HUES6 (cell line): ENCODE measurements around the gene SLC25A30.
"Not testable (repeated sequence)": the region's sequence is repeated elsewhere in the genome, so short reads cannot be mapped to it uniquely, and the experiment has no call there.

ENCODE experiments used
- H3K27ac ChIP-seq: 2 replicates; pipeline ENCODE4 v1.7.0; 2013; ENCODE audit warnings: low read depth, mild to moderate bottlenecking, low read length, inconsistent platforms
- H3K27me3 ChIP-seq: 2 replicates; pipeline ENCODE4 v1.6.1; 2013; ENCODE audit warnings: low read length; ENCODE audit not compliant: control insufficient read depth, insufficient read depth
- H3K36me3 ChIP-seq: 2 replicates; pipeline ENCODE4 v1.6.1; 2013; ENCODE audit warnings: low read length; ENCODE audit not compliant: control insufficient read depth, insufficient read depth
- H3K4me1 ChIP-seq: 2 replicates; pipeline ENCODE4 v1.6.1; 2013; ENCODE audit warnings: low read length; ENCODE audit not compliant: control insufficient read depth, insufficient read depth
- H3K4me3 ChIP-seq: 2 replicates; pipeline ENCODE4 v1.5.1; 2013; ENCODE audit warnings: low read depth, low read length
- H3K9ac ChIP-seq: one replicate; pipeline ENCODE4 v1.6.1; 2013; ENCODE audit warnings: mild to moderate bottlenecking, low read length
- H3K9me3 ChIP-seq: 2 replicates; pipeline ENCODE4 v1.6.1; 2013; ENCODE audit warnings: low read depth, low read length; ENCODE audit not compliant: control insufficient read depth, insufficient read depth

SLC25A30 gene

DNA sequence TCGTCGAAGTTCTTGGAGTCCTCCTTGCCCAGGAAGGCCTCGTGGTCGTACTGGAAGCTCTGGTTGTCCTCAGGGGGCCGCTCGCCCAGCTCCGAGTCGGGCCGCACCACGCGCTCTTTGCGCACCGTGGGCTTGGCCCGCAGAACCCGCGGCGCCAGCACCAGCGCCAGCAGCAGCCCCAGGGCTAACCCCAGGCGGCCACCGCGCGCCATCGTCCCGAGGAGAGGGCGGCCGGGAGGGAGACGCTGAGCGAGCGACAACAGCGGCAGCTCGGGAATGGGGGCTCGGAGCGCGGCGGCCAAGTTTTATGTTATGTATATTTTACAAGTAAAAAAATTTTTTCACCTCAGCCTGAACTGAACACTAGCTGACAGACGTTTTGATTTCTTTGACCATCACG is 27.0 kb downstream of the SLC25A30 start:
- H3K27me3 ChIP-seq: not testable (repeated sequence)

GRCh38 chr13:45390348-45390747 is 27.8 kb downstream of the SLC25A30 start:
- not testable (repeated sequence) for H3K4me3 ChIP-seq, H3K27me3 ChIP-seq, H3K27ac ChIP-seq, H3K36me3 ChIP-seq, H3K9me3 ChIP-seq, H3K9ac ChIP-seq, H3K4me1 ChIP-seq

More for the DNA sequence above, 27.0 kb downstream of the SLC25A30 start:
- H3K4me3 ChIP-seq, H3K9me3 ChIP-seq, H3K4me1 ChIP-seq, H3K9ac ChIP-seq, H3K27ac ChIP-seq: not testable (repeated sequence)
- H3K36me3 ChIP-seq: peaks cover 17% of the 10 kb centered on the region

GRCh38 chr13:45388664-45389063 is 29.5 kb downstream of the SLC25A30 start:
- Histone ChIP-seq H3K27me3 (no peaks in the 10 kb centered on the region), H3K9ac (no peak overlapping the region), H3K27ac (no peak overlapping the region), H3K4me3 (no peak overlapping the region), H3K9me3 (no peaks in the 10 kb centered on the region), H3K36me3 (peaks cover 15% of the 10 kb centered on the region), H3K4me1 (no peaks in the 10 kb centered on the region)

GRCh38 chr13:45386892-45387575 is 31.1 kb downstream of the SLC25A30 start:
- peaks cover 15% of the 10 kb centered on the region for H3K36me3 ChIP-seq
- H3K4me1 ChIP-seq, H3K4me3 ChIP-seq, H3K27me3 ChIP-seq, H3K27ac ChIP-seq, H3K9ac ChIP-seq, H3K9me3 ChIP-seq: not testable (repeated sequence)

GRCh38 chr13:45385907-45386553 is 32.1 kb downstream of the SLC25A30 start:
- H3K4me1 ChIP-seq: no peaks in the 10 kb centered on the region
- no peak overlapping the region for H3K9ac ChIP-seq
- H3K27ac ChIP-seq: no peak overlapping the region
- no peak overlapping the region for H3K4me3 ChIP-seq
- no peaks in the 10 kb centered on the region for H3K27me3 ChIP-seq
- H3K36me3 ChIP-seq: peaks cover 15% of the 10 kb centered on the region
- H3K9me3 ChIP-seq: no peaks in the 10 kb centered on the region

DNA sequence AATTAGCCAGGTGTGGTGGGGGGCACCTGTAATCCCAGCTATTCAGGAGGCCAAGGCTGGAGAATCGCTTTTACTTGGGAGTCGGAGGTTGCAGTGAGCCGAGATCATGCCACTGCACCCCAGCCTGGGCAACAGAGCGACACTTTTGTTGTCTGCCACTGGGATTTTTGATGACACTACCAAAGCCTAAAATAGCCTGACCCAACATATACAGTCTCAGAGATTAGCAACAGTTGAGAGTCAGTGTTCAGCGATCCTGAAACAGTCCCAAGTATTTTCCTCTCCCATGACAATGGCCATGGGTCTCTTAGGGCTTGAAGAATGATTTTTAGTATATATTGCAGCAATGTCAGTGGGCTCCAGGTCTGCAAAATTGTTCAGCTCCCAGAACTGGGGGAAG is 32.9 kb downstream of the SLC25A30 start:
- H3K4me3 ChIP-seq: no peak overlapping the region
- H3K9me3 ChIP-seq: no peaks in the 10 kb centered on the region
- no peak overlapping the region for H3K27ac ChIP-seq
- no peak overlapping the region for H3K9ac ChIP-seq
- no peaks in the 10 kb centered on the region for H3K27me3 ChIP-seq
- peaks cover 13% of the 10 kb centered on the region for H3K36me3 ChIP-seq
- H3K4me1 ChIP-seq: no peaks in the 10 kb centered on the region

GRCh38 chr13:45384474-45385174 is 33.5 kb downstream of the SLC25A30 start:
- Histone ChIP-seq H3K4me3 (no peak overlapping the region), H3K9me3 (no peaks in the 10 kb centered on the region)

DNA sequence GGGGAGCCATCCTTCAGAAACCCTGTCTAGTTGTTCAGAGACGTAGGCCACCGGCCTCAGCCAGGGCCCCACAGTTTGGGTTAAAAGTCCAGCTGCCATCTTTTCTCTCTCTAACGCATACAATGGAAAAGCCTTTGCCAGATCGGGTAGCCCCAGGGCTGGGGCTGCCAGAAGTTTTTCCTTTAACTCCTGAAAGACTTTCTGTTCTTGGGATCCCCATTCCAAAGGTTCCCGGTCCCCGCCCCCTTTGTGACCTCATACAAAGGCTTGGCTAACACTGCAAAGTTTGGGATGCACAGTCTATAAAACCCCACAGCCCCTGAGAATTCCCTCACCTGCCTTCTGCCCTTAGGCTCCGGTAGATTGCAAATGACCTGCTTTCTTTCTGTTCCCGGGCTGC is 35.4 kb downstream of the SLC25A30 start:
- H3K4me3 ChIP-seq, H3K27me3 ChIP-seq, H3K4me1 ChIP-seq, H3K9me3 ChIP-seq, H3K27ac ChIP-seq, H3K9ac ChIP-seq: not testable (repeated sequence)
- H3K36me3 ChIP-seq: peaks cover 12% of the 10 kb centered on the region

More at GRCh38 chr13:45384474-45385174, 33.5 kb downstream of the SLC25A30 start:
- Histone ChIP-seq H3K27me3 (no peaks in the 10 kb centered on the region), H3K27ac (no peak overlapping the region), H3K36me3 (peaks cover 13% of the 10 kb centered on the region), H3K4me1 (no peaks in the 10 kb centered on the region), H3K9ac (no peak overlapping the region)

DNA sequence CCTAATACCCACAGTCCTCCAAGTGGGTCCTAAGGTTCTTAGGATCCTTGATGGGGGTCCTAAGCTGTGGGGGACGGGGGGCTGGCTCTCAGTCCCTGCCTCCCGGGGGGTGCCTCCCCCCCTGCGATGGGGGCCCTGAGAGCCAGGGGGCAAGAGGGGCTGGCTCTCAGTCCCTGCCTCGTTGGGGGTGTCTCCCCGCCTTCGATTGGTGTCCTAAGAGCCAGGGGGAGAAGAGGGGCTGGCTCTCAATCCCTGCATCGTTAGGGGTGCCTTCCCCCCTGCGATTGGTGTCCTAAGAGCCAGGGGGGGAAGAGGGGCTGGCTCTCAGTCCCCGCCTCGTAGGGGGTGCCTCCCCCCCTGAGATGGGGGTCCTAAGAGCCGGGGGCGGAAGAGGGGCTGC is 37.0 kb downstream of the SLC25A30 start:
- H3K36me3 ChIP-seq: peaks cover 11% of the 10 kb centered on the region
- no peak overlapping the region for H3K4me3 ChIP-seq
- H3K4me1 ChIP-seq: no peaks in the 10 kb centered on the region
- no peaks in the 10 kb centered on the region for H3K9me3 ChIP-seq
- no peaks in the 10 kb centered on the region for H3K27me3 ChIP-seq
- no peak overlapping the region for H3K27ac ChIP-seq
- H3K9ac ChIP-seq: no peak overlapping the region

DNA sequence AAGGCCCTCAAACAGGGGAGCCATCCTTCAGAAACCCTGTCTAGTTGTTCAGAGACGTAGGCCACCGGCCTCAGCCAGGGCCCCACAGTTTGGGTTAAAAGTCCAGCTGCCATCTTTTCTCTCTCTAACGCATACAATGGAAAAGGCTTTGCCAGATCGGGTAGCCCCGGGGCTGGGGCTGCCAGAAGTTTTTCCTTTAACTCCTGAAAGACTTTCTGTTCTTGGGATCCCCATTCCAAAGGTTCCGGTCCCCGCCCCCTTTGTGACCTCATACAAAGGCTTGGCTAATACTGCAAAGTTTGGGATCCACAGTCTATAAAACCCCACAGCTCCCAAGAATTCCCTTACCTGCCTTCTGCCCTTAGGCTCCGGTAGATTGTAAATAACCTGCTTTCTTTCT is 37.5 kb downstream of the SLC25A30 start:
- peaks cover 11% of the 10 kb centered on the region for H3K36me3 ChIP-seq
- not testable (repeated sequence) for H3K27ac ChIP-seq, H3K9me3 ChIP-seq, H3K4me3 ChIP-seq, H3K4me1 ChIP-seq, H3K27me3 ChIP-seq, H3K9ac ChIP-seq

GRCh38 chr13:45379516-45379915 is 38.7 kb downstream of the SLC25A30 start:
- not testable (repeated sequence) for H3K4me3 ChIP-seq, H3K4me1 ChIP-seq, H3K9me3 ChIP-seq, H3K27ac ChIP-seq, H3K9ac ChIP-seq, H3K36me3 ChIP-seq, H3K27me3 ChIP-seq
